ENCODE data around the gene PRSS58. TPM values are rescaled to one million over a fixed set of nuclear protein-coding genes. Genes with fewer than 3 reads are reported as not detected.

PRSS58 gene
- total and polyA plus RNA-seq, 9 of the 15 experiments (the other 6 are each of a cell fraction or from before 2014, with no cell fraction given), result not detected

GRCh38 chr7:142263598-142264380 is 5.9 kb upstream of the PRSS58 start (continued):
- TF ChIP-seq TOE1 (IDR thresholded peaks at IDR 0.05; ENCODE audit: borderline replicate concordance) (no peak), TOE1 (CRISPR knock-in tag; IDR thresholded peaks at IDR 0.05; ENCODE audit: borderline replicate concordance, low read depth) (no peak), ZNF76 (CRISPR knock-in tag; IDR thresholded peaks at IDR 0.05; ENCODE audit: borderline replicate concordance) (no peak), MAFK (IDR thresholded peaks at IDR 0.05; ENCODE audit: low read length) (no peak)
- TF ChIP-seq, protein P1, sequence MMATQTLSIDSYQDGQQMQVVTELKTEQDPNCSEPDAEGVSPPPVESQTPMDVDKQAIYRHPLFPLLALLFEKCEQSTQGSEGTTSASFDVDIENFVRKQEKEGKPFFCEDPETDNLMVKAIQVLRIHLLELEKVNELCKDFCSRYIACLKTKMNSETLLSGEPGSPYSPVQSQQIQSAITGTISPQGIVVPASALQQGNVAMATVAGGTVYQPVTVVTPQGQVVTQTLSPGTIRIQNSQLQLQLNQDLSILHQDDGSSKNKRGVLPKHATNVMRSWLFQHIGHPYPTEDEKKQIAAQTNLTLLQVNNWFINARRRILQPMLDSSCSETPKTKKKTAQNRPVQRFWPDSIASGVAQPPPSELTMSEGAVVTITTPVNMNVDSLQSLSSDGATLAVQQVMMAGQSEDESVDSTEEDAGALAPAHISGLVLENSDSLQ (IDR thresholded peaks at IDR 0.05), result no peak

DNA sequence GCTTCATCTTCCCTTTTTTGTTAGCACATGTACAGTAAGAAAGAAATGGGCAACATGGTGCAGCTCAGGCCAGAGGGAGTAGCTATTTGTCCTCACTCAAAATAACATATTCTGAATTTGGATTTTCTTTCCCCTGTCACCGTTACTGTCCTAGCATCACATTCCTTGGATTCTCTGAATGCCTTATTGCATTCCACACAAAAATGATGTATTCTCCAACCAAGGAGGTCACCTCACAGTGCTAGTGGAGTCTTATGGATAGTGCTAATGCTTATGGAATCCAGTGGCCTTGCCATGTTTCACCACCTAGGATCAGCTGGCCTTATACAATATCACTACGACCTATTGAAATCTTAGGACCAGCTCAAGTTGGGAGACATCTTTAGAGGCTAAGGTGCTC is 7.2 kb downstream of the PRSS58 start:
- H2AFZ ChIP-seq (ENCODE audit: low read depth, low read length), result no peak overlapping the region
- intact Hi-C loops (cut with micrococcal nuclease) (no loop called here), in situ Hi-C loops (cut with MboI) (no loop called here)
- H3K4me3 ChIP-seq, result no peak overlapping the region
- H3K36me3 ChIP-seq (ENCODE audit: control insufficient read depth, insufficient read depth, low read length), result no peaks in the 10 kb centered on the region
- ATAC-seq (no peak), DNase-seq (ENCODE audit: extremely low read depth in 1 of 4, low spot score in 3 of 4) (no peak), FAIRE-seq (no peak)
- BruUV-seq (replicated peaks), result no TSS peak
- H3K4me1 ChIP-seq (replicated peaks in 1 of 2; ENCODE audit: control insufficient read depth in 2 of 2, insufficient read depth in 2 of 2, low read length in 2 of 2), result no peaks in the 10 kb centered on the region
- ChIA-PET CTCF (ENCODE audit: low intra/inter-chr PET ratio) (no interaction called here), POLR2A (no interaction called here)
- no peaks in the 10 kb centered on the region for H3K9me3 ChIP-seq (replicated peaks; ENCODE audit: control insufficient read depth, insufficient read depth, low read depth, low read length)
- H3K79me2 ChIP-seq (ENCODE audit: control insufficient read depth, insufficient read depth, low read length), result no peaks in the 10 kb centered on the region
- H3K9ac ChIP-seq (ENCODE audit: insufficient read depth in 1 of 2, low read depth in 2 of 2, low read length in 2 of 2), result no peak overlapping the region
- no peaks in the 10 kb centered on the region for H3K27me3 ChIP-seq (ENCODE audit: control insufficient read depth in 2 of 2, insufficient read depth in 2 of 2, low read length in 2 of 2)
- H4K20me1 ChIP-seq (replicated peaks; ENCODE audit: control insufficient read depth, insufficient read depth, low read length), result no peaks in the 10 kb centered on the region
- no peak overlapping the region for H3K4me2 ChIP-seq (ENCODE audit: insufficient read depth, low read length)
- H3K27ac ChIP-seq (ENCODE audit: extremely low read depth, low read depth, low read length), result no peak overlapping the region
- WGBS (ENCODE audit: insufficient coverage, low coverage, missing lambda C conversion rate), result 0% methylated on average over 2 of the region's 2 CpGs
- no peaks in the 10 kb centered on the region for H3K9me1 ChIP-seq (ENCODE audit: control insufficient read depth, insufficient read depth, low read length)
- TF ChIP-seq KLF1 (tag; IDR thresholded peaks at IDR 0.05), result no peak
- no peak for TF ChIP-seq PTBP1 (IDR thresholded peaks at IDR 0.05; ENCODE audit: low read depth, low read length)
- TF ChIP-seq RBM22 (IDR thresholded peaks at IDR 0.05; ENCODE audit: low read depth, low read length, poor library complexity, severe bottlenecking), result no peak
- TF ChIP-seq MECOM (CRISPR knock-in tag; IDR thresholded peaks at IDR 0.05), result no peak
- TF ChIP-seq ZNF444 (CRISPR knock-in tag; IDR thresholded peaks at IDR 0.05), result no peak
- TF ChIP-seq, protein P2, sequence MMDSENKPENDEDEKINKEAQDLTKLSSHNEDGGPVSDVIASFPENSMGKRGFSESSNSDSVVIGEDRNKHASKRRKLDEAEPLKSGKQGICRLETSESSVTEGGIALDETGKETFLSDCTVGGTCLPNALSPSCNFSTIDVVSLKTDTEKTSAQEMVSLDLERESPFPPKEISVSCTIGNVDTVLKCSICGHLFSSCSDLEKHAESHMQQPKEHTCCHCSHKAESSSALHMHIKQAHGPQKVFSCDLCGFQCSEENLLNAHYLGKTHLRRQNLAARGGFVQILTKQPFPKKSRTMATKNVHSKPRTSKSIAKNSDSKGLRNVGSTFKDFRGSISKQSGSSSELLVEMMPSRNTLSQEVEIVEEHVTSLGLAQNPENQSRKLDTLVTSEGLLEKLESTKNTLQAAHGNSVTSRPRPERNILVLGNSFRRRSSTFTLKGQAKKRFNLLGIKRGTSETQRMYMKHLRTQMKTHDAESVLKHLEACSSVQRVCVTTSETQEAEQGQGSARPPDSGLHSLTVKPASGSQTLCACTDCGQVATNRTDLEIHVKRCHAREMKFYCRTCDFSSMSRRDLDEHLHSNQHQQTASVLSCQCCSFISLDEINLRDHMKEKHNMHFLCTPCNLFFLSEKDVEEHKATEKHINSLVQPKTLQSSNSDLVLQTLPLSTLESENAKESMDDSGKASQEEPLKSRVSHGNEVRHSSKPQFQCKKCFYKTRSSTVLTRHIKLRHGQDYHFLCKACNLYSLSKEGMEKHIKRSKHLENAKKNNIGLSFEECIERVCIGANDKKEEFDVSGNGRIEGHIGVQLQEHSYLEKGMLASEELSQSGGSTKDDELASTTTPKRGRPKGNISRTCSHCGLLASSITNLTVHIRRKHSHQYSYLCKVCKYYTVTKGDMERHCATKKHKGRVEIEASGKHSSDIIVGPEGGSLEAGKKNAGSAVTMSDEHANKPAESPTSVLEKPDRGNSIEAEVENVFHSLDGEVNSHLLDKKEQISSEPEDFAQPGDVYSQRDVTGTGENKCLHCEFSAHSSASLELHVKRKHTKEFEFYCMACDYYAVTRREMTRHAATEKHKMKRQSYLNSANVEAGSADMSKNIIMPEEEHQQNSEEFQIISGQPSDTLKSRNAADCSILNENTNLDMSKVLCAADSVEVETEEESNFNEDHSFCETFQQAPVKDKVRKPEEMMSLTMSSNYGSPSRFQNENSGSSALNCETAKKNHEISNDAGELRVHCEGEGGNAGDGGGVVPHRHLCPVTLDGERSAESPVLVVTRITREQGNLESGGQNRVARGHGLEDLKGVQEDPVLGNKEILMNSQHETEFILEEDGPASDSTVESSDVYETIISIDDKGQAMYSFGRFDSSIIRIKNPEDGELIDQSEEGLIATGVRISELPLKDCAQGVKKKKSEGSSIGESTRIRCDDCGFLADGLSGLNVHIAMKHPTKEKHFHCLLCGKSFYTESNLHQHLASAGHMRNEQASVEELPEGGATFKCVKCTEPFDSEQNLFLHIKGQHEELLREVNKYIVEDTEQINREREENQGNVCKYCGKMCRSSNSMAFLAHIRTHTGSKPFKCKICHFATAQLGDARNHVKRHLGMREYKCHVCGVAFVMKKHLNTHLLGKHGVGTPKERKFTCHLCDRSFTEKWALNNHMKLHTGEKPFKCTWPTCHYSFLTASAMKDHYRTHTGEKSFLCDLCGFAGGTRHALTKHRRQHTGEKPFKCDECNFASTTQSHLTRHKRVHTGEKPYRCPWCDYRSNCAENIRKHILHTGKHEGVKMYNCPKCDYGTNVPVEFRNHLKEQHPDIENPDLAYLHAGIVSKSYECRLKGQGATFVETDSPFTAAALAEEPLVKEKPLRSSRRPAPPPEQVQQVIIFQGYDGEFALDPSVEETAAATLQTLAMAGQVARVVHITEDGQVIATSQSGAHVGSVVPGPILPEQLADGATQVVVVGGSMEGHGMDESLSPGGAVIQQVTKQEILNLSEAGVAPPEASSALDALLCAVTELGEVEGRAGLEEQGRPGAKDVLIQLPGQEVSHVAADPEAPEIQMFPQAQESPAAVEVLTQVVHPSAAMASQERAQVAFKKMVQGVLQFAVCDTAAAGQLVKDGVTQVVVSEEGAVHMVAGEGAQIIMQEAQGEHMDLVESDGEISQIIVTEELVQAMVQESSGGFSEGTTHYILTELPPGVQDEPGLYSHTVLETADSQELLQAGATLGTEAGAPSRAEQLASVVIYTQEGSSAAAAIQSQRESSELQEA (IDR thresholded peaks at IDR 0.05; ENCODE audit: low read depth), result no peak
- TF ChIP-seq GATA2 (CRISPR knock-in tag; IDR thresholded peaks at IDR 0.05), result no peak
